HTR-8/SVneo (cell line): Measurements from ENCODE around the gene EPS8.

Experiments used
- DNase-seq: peaks from one replicate; pipeline ENCODE4 v3.0.0; 2011; ENCODE audit warnings: low spot score, mixed read lengths; ENCODE audit not compliant: insufficient read length
- FAIRE-seq: peaks from 2 replicates; lab custom pipeline; 2011; peaks lifted over from hg19 to GRCh38; lab: Jason Lieb, UNC

EPS8 gene

GRCh38 chr12:15589328-15590032, 199.7 kb downstream of the EPS8 start:
- no peak for FAIRE-seq
- no peak for DNase-seq

- FAIRE-seq: no peak
Measured at GRCh38 chr12:15584366-15585041, 204.7 kb downstream of the EPS8 start.

GRCh38 chr12:15583804-15584203, 205.4 kb downstream of the EPS8 start:
- no peak for DNase-seq
- no peak for FAIRE-seq

More at GRCh38 chr12:15584366-15585041, 204.7 kb downstream of the EPS8 start:
- DNase-seq: peak; percentile 3

GRCh38 chr12:15581006-15581405, 208.2 kb downstream of the EPS8 start:
- FAIRE-seq (no peak), DNase-seq (no peak)

- FAIRE-seq (no peak), DNase-seq (no peak)
Measured at GRCh38 chr12:15580431-15580830, 208.8 kb downstream of the EPS8 start.

- no peak for DNase-seq
- no peak for FAIRE-seq
Measured at GRCh38 chr12:15575671-15576541, 213.3 kb downstream of the EPS8 start.

- FAIRE-seq: no peak
- DNase-seq: no peak
Measured at GRCh38 chr12:15574353-15574752, 214.8 kb downstream of the EPS8 start.
